HCT116 (cell line): ENCODE data around the gene PSMD5.

Experiments
- CEBPB ChIP-seq: IDR thresholded peaks from 2 replicates; pipeline ENCODE4 v1.6.1; 2012; ENCODE audit warnings: low read depth
- CTCF ChIP-seq, 3 experiments: fragments of 200-600 bp in 1 of 3; sonication (generic) in 1 of 3; IDR thresholded peaks in 2 of 3; conservative IDR thresholded peaks in 1 of 3; 2 replicates each; pipeline ENCODE4 v1.5.1; 2012 to 2017; ENCODE audit warnings: low read depth in 2 of 3, low read length in 2 of 3, antibody characterized with exemption in 1 of 3, borderline replicate concordance in 1 of 3, control low read depth in 1 of 3, mild to moderate bottlenecking in 1 of 3, mixed read lengths in 1 of 3, mixed run types in 1 of 3, moderate library complexity in 1 of 3; ENCODE audit not compliant: insufficient read depth in 1 of 3
- POLR2A ChIP-seq: IDR thresholded peaks from 2 replicates; pipeline ENCODE4 v1.7.0; 2011; ENCODE audit warnings: borderline replicate concordance; ENCODE audit not compliant: insufficient read depth, insufficient read length; ENCODE audit errors: extremely low read depth
- POLR2AphosphoS5 ChIP-seq: IDR thresholded peaks from 2 replicates; pipeline ENCODE4 v1.6.1; 2011; ENCODE audit warnings: mild to moderate bottlenecking, low read depth, low read length, moderate library complexity
- SIN3A ChIP-seq: IDR thresholded peaks from 2 replicates; pipeline ENCODE4 v1.6.1; 2012; ENCODE audit warnings: low read depth
- SRF ChIP-seq: IDR thresholded peaks from 2 replicates; pipeline ENCODE4 v1.6.1; 2012; ENCODE audit warnings: low read depth
- TCF7L2 ChIP-seq: IDR thresholded peaks from 2 replicates; pipeline ENCODE4 v1.7.0; 2011; ENCODE audit warnings: borderline replicate concordance, inconsistent platforms; ENCODE audit not compliant: insufficient read depth, insufficient read length; ENCODE audit errors: extremely low read depth
- YY1 ChIP-seq: IDR thresholded peaks from 2 replicates; pipeline ENCODE4 v1.6.1; 2011; ENCODE audit warnings: low read length, low read depth, moderate library complexity, mild to moderate bottlenecking; ENCODE audit not compliant: insufficient replicate concordance; ENCODE audit errors: extremely low read depth
- ZBTB33 ChIP-seq: IDR thresholded peaks from 2 replicates; pipeline ENCODE4 v1.6.1; 2011; ENCODE audit warnings: mild to moderate bottlenecking, low read length, moderate library complexity; ENCODE audit not compliant: insufficient replicate concordance; ENCODE audit errors: extremely low read depth
- ZNF274 ChIP-seq: fragments of 200-500 bp; sonication (Bioruptor generic); IDR thresholded peaks from 2 replicates; pipeline ENCODE4 v1.6.1; 2014; ENCODE audit warnings: mild to moderate bottlenecking, low read depth, low read length, inconsistent platforms

- TF ChIP-seq CTCF (IDR thresholded peaks at IDR 0.05 in 2 of 3, conservative IDR thresholded peaks at IDR 0.05 in 1 of 3; ENCODE audit: borderline replicate concordance in 1 of 3, insufficient read depth in 1 of 3, low read depth in 2 of 3, low read length in 2 of 3) (no peak), CEBPB (no peak), ZNF274 (no peak), SIN3A (no peak), YY1 (no peak), TCF7L2 (no peak), POLR2A (no peak), ZBTB33 (no peak), POLR2AphosphoS5 (no peak), SRF (no peak)
These were observed 40.9 kb upstream of the PSMD5 start for GRCh38 chr9:120883608-120883996.
